Thymus (tissue), 11 donors: ENCODE results near the gene ADRM1. TPM values are rescaled to one million over a fixed set of nuclear protein-coding genes. Genes with fewer than 3 reads are reported as not detected.

Source experiments
- DNase-seq, 9 donors: peaks; one replicate each; pipeline ENCODE4 v3.0.0-alpha.2; 2013; ENCODE audit warnings: low spot score in 9 of 9, low read depth in 6 of 9, missing footprints in 1 of 9
- H3K27ac ChIP-seq, 2 donors: one replicate each; pipeline ENCODE4 v1.5.1; 2013; ENCODE audit warnings: control low read depth in 1 of 2, low read depth in 1 of 2, low read length in 1 of 2, mild to moderate bottlenecking in 1 of 2, moderate library complexity in 1 of 2
- H3K27me3 ChIP-seq, 2 donors: one replicate each; pipeline ENCODE4 v1.5.1; 2013; ENCODE audit warnings: low read length in 1 of 2; ENCODE audit not compliant: control insufficient read depth in 2 of 2, insufficient read depth in 1 of 2
- H3K36me3 ChIP-seq, 2 donors: one replicate each; pipeline ENCODE4 v1.5.1; 2013; ENCODE audit warnings: low read length in 1 of 2, mild to moderate bottlenecking in 1 of 2, moderate library complexity in 1 of 2; ENCODE audit not compliant: control insufficient read depth in 2 of 2, insufficient read depth in 2 of 2
- H3K4me1 ChIP-seq, 2 donors: one replicate each; pipeline ENCODE4 v1.5.1; 2013; ENCODE audit warnings: low read length in 2 of 2; ENCODE audit not compliant: control insufficient read depth in 2 of 2, insufficient read depth in 2 of 2
- H3K4me3 ChIP-seq, 2 donors: one replicate each; pipeline ENCODE4 v1.5.1; 2013; ENCODE audit warnings: low read length in 2 of 2, control low read depth in 1 of 2, mild to moderate bottlenecking in 1 of 2
- H3K9me3 ChIP-seq, 2 donors: one replicate each; pipeline ENCODE4 v1.5.1; 2013; ENCODE audit warnings: low read length in 1 of 2, mild to moderate bottlenecking in 1 of 2; ENCODE audit not compliant: control insufficient read depth in 2 of 2, insufficient read depth in 1 of 2
- WGBS: extraction: QIAGEN DNeasy Blood & Tissue Kit; methylation state at CpG from one replicate; pipeline ENCODE4 v1.1.7; 2013; 5-methylcytosine and 5-hydroxymethylcytosine counted together
- polyA plus RNA-seq: library from polyadenylated mRNA; stranded (reverse); fragments of 200-250 nt; gene quantifications from one replicate; pipeline ENCODE4 v1.2.3, GENCODE V29; 2013
- total RNA-seq: library from RNA; stranded (reverse); fragments of 120-200 nt; gene quantifications from one replicate; pipeline ENCODE4 v1.2.4, GENCODE V29; 2013
- donor health status: healthy.

Gene ADRM1
- total and polyA plus RNA-seq, 2 donors = 71.5 to 80.9 TPM

- H3K36me3 ChIP-seq = peaks cover 44 to 79% of the 10 kb centered on the region in 2 donors
- 98% methylated on average over 6 of the region's 6 CpGs for WGBS
- H3K27me3 ChIP-seq = no peaks in the 10 kb centered on the region
- no peak for DNase-seq
- H3K27ac ChIP-seq = no peak overlapping the region
- H3K9me3 ChIP-seq = no peaks in the 10 kb centered on the region
- no peaks in the 10 kb centered on the region for H3K4me1 ChIP-seq
- no peak overlapping the region for H3K4me3 ChIP-seq
Measured at GRCh38 chr20:62284448-62284847, 18.3 kb upstream of the ADRM1 start.

- Histone ChIP-seq H3K27me3 (no peaks in the 10 kb centered on the region), H3K4me3 (no peak overlapping the region), H3K27ac (no peak overlapping the region), H3K4me1 (no peaks in the 10 kb centered on the region), H3K36me3 (peaks cover 37 to 77% of the 10 kb centered on the region in 2 donors), H3K9me3 (no peaks in the 10 kb centered on the region)
- DNase-seq = no peak
- 89% methylated on average over 6 of the region's 6 CpGs for WGBS
Measured at GRCh38 chr20:62285151-62285550, 17.6 kb upstream of the ADRM1 start.

GRCh38 chr20:62285722-62286121 lies 17.1 kb upstream of the ADRM1 start:
- no peaks in the 10 kb centered on the region for H3K9me3 ChIP-seq
- 85% methylated on average over 23 of the region's 23 CpGs for WGBS
- peaks cover 34 to 73% of the 10 kb centered on the region in 2 donors for H3K36me3 ChIP-seq
- no peak overlapping the region for H3K27ac ChIP-seq
- H3K4me1 ChIP-seq = no peaks in the 10 kb centered on the region
- H3K27me3 ChIP-seq = no peaks in the 10 kb centered on the region
- no peak overlapping the region for H3K4me3 ChIP-seq
- no peak for DNase-seq

- no peak overlapping the region for H3K4me3 ChIP-seq
- no peak for DNase-seq
- WGBS = 96% methylated on average over 25 of the region's 25 CpGs
- peaks cover 25 to 72% of the 10 kb centered on the region in 2 donors for H3K36me3 ChIP-seq
- no peaks in the 10 kb centered on the region for H3K9me3 ChIP-seq
- no peaks in the 10 kb centered on the region for H3K27me3 ChIP-seq
- no peak overlapping the region for H3K27ac ChIP-seq
- H3K4me1 ChIP-seq = no peaks in the 10 kb centered on the region
Measured at GRCh38 chr20:62286493-62287064, 16.2 kb upstream of the ADRM1 start.

- no peak for DNase-seq
- peaks cover 23 to 72% of the 10 kb centered on the region in 2 donors for H3K36me3 ChIP-seq
- H3K4me3 ChIP-seq = no peak overlapping the region
- no peaks in the 10 kb centered on the region for H3K27me3 ChIP-seq
- H3K27ac ChIP-seq = no peak overlapping the region
- WGBS = 90% methylated on average over 6 of the region's 6 CpGs
- no peaks in the 10 kb centered on the region for H3K4me1 ChIP-seq
- no peaks in the 10 kb centered on the region for H3K9me3 ChIP-seq
Measured at GRCh38 chr20:62287129-62287528, 15.7 kb upstream of the ADRM1 start.

- Histone ChIP-seq H3K27me3 (no peaks in the 10 kb centered on the region), H3K4me3 (no peak overlapping the region), H3K9me3 (no peaks in the 10 kb centered on the region), H3K36me3 (peaks cover 25 to 66% of the 10 kb centered on the region in 2 donors), H3K27ac (no peak overlapping the region), H3K4me1 (no peaks in the 10 kb centered on the region)
- 97% methylated on average over 12 of the region's 12 CpGs for WGBS
- DNase-seq = no peak
Measured at GRCh38 chr20:62287759-62288534, 14.8 kb upstream of the ADRM1 start.

GRCh38 chr20:62288535-62289105 lies 14.2 kb upstream of the ADRM1 start:
- WGBS = over 99% methylated on average over 15 of the region's 15 CpGs

GRCh38 chr20:62289131-62289530 lies 13.7 kb upstream of the ADRM1 start:
- no peaks in the 10 kb centered on the region for H3K4me1 ChIP-seq
- DNase-seq = no peak
- H3K4me3 ChIP-seq = no peak overlapping the region
- WGBS = 93% methylated on average over 14 of the region's 14 CpGs
- peaks cover 25 to 61% of the 10 kb centered on the region in 2 donors for H3K36me3 ChIP-seq
- H3K9me3 ChIP-seq = no peaks in the 10 kb centered on the region
- H3K27ac ChIP-seq = no peak overlapping the region
- H3K27me3 ChIP-seq = no peaks in the 10 kb centered on the region

More at GRCh38 chr20:62288535-62289105, 14.2 kb upstream of the ADRM1 start:
- DNase-seq = no peak
- no peaks in the 10 kb centered on the region for H3K4me1 ChIP-seq
- H3K27me3 ChIP-seq = no peaks in the 10 kb centered on the region
- no peaks in the 10 kb centered on the region for H3K9me3 ChIP-seq
- no peak overlapping the region for H3K27ac ChIP-seq
- peaks cover 27 to 61% of the 10 kb centered on the region in 2 donors for H3K36me3 ChIP-seq
- H3K4me3 ChIP-seq = no peak overlapping the region

- no peak for DNase-seq
- H3K27ac ChIP-seq = no peak overlapping the region
- no peaks in the 10 kb centered on the region for H3K27me3 ChIP-seq
- H3K4me1 ChIP-seq = no peaks in the 10 kb centered on the region
- H3K4me3 ChIP-seq = no peak overlapping the region
- H3K9me3 ChIP-seq = no peaks in the 10 kb centered on the region
- 98% methylated on average over 8 of the region's 8 CpGs for WGBS
- peaks cover 22 to 61% of the 10 kb centered on the region in 2 donors for H3K36me3 ChIP-seq
Measured at GRCh38 chr20:62289898-62290297, 12.9 kb upstream of the ADRM1 start.
